ENCODE measurements around the gene ADAM30.

GRCh38 chr1:119888476-119888875 lies 7.8 kb downstream of the ADAM30 start:
- no peak for TF ChIP-seq GATA2 (IDR thresholded peaks at IDR 0.05; ENCODE audit: low read depth, low read length)
- TF ChIP-seq GATA3 (IDR thresholded peaks at IDR 0.05; ENCODE audit: low read depth, low read length): no peak
